Endothelial cell of umbilical vein (primary cell): ENCODE data around the gene SLC25A19. TPM values are rescaled to one million over a fixed set of nuclear protein-coding genes. Genes with fewer than 3 reads are reported as not detected.
"Not testable (repeated sequence)": the region's sequence is repeated elsewhere in the genome, so short reads cannot be mapped to it uniquely, and the experiment has no call there.

ENCODE experiments used
- BruUV-seq: library from RNA; stranded (reverse); fragments of 400-500 nt; replicated peaks from 2 replicates; lab custom pipeline; 2021; lab: Mats Ljungman, UMichigan
- CTCF ChIA-PET: fragments of 300-600, 350-600 bp; sonication (Branson Sonifier 250); formaldehyde crosslinking; loops from one replicate; lab custom pipeline; 2021; ENCODE audit warnings: antibody characterized with exemption, inconsistent platforms; lab: Charles Lee
- POLR2A ChIA-PET: fragments of 300-600, 350-600 bp; sonication (Branson Sonifier 250); formaldehyde crosslinking; loops from one replicate; lab custom pipeline; 2021; ENCODE audit warnings: antibody characterized with exemption, inconsistent platforms; lab: Charles Lee
- DNase-seq: peaks from one replicate; pipeline ENCODE4 v3.0.0-alpha.2; 2011; ENCODE audit warnings: low read depth, low spot score
- FAIRE-seq: peaks from 2 replicates; lab custom pipeline; 2011; peaks lifted over from hg19 to GRCh38; lab: Jason Lieb, UNC
- H2AFZ ChIP-seq: 2 replicates; pipeline ENCODE4 v1.6.0; 2012; ENCODE audit warnings: low read depth, low read length, control low read depth, inconsistent platforms
- H3K27ac ChIP-seq: 2 replicates; pipeline ENCODE4 v1.5.1; 2011; ENCODE audit warnings: low read depth, mild to moderate bottlenecking, control low read depth, low read length, moderate library complexity; ENCODE audit not compliant: insufficient read depth
- H3K27me3 ChIP-seq, 2 experiments: 2 replicates each; pipeline versions ENCODE4 v1.6.0 to v1.6.1; 2011; ENCODE audit warnings: low read length in 2 of 2, mixed read lengths in 1 of 2; ENCODE audit not compliant: control insufficient read depth in 2 of 2, insufficient read depth in 2 of 2
- H3K36me3 ChIP-seq, 2 experiments: 2 replicates in 1 of 2; 3 replicates in 1 of 2; pipeline ENCODE4 v1.5.1; 2011; ENCODE audit warnings: low read length in 2 of 2, mild to moderate bottlenecking in 1 of 2, moderate library complexity in 1 of 2; ENCODE audit not compliant: control insufficient read depth in 2 of 2, insufficient read depth in 2 of 2; ENCODE audit errors: extremely low read depth in 1 of 2
- H3K4me1 ChIP-seq: 3 replicates; pipeline ENCODE4 v1.5.1; 2011; ENCODE audit warnings: mild to moderate bottlenecking, low read length; ENCODE audit not compliant: control insufficient read depth, insufficient read depth; ENCODE audit errors: extremely low read depth
- H3K4me2 ChIP-seq: 2 replicates; pipeline ENCODE4 v1.6.1; 2011; ENCODE audit warnings: low read length, control low read depth, mixed read lengths; ENCODE audit not compliant: insufficient read depth
- H3K4me3 ChIP-seq, 3 experiments: fragments of 200-600 bp in 1 of 3; sonication (generic), shearing (Covaris generic) in 1 of 3; replicated peaks in 1 of 3; 2 replicates each; pipeline ENCODE4 v1.5.1; 2011 to 2016; ENCODE audit warnings: control low read depth in 3 of 3, low read length in 3 of 3, mild to moderate bottlenecking in 2 of 3, inconsistent platforms in 1 of 3, low read depth in 1 of 3, moderate library complexity in 1 of 3; ENCODE audit not compliant: insufficient read depth in 1 of 3
- H3K79me2 ChIP-seq: 2 replicates; pipeline ENCODE4 v1.6.0; 2012; ENCODE audit warnings: low read length, inconsistent platforms; ENCODE audit not compliant: control insufficient read depth, insufficient read depth
- H3K9ac ChIP-seq: replicated peaks from 2 replicates; pipeline ENCODE3; 2011; ENCODE audit warnings: low read length, control low read depth; ENCODE audit not compliant: insufficient read depth; ENCODE audit errors: extremely low read depth
- H3K9me1 ChIP-seq: replicated peaks from 3 replicates; pipeline ENCODE4 v1.6.0; 2011; ENCODE audit warnings: mild to moderate bottlenecking, low read length; ENCODE audit not compliant: control insufficient read depth, insufficient read depth; ENCODE audit errors: extremely low read depth
- H3K9me3 ChIP-seq: replicated peaks from 2 replicates; pipeline ENCODE4 v1.5.1; 2012; ENCODE audit warnings: low read length, inconsistent platforms; ENCODE audit not compliant: control insufficient read depth, insufficient read depth
- H4K20me1 ChIP-seq: replicated peaks from 2 replicates; pipeline ENCODE3; 2011; ENCODE audit warnings: mild to moderate bottlenecking, low read length; ENCODE audit not compliant: control insufficient read depth, insufficient read depth; ENCODE audit errors: extremely low read depth
- EZH2 ChIP-seq: IDR thresholded peaks from 2 replicates; pipeline ENCODE4 v1.6.1; 2012; ENCODE audit warnings: borderline replicate concordance, low read depth, mild to moderate bottlenecking, moderate library complexity, low read length, inconsistent platforms; ENCODE audit not compliant: severe bottlenecking
- FOS ChIP-seq: IDR thresholded peaks from 2 replicates; pipeline ENCODE4 v1.6.1; 2011; ENCODE audit warnings: mild to moderate bottlenecking, low read length, moderate library complexity, borderline replicate concordance; ENCODE audit not compliant: insufficient read depth
- GATA2 ChIP-seq: IDR thresholded peaks from 2 replicates; pipeline ENCODE4 v1.7.0; 2011; ENCODE audit warnings: low read depth, mild to moderate bottlenecking, moderate library complexity, mixed read lengths, low read length; ENCODE audit not compliant: insufficient read length, insufficient read depth
- JUN ChIP-seq: IDR thresholded peaks from 2 replicates; pipeline ENCODE4 v1.6.1; 2011; ENCODE audit warnings: borderline replicate concordance, low read depth; ENCODE audit not compliant: insufficient read length, insufficient read depth
- MYC ChIP-seq: IDR thresholded peaks from one replicate; pipeline ENCODE4 v1.6.1; 2011; ENCODE audit warnings: mild to moderate bottlenecking, low read depth, low read length
- POLR2A ChIP-seq: IDR thresholded peaks from 2 replicates; pipeline ENCODE4 v1.6.1; 2012; ENCODE audit warnings: low read depth, mild to moderate bottlenecking, control low read depth, low read length
- POLR2AphosphoS5 ChIP-seq: IDR thresholded peaks from 2 replicates; pipeline ENCODE4 v1.6.1; 2012; ENCODE audit warnings: low read depth, mild to moderate bottlenecking, control low read depth, low read length, moderate library complexity; ENCODE audit not compliant: insufficient read depth
- dilution Hi-C: fragments of 300-500 bp; cut with MboI; formaldehyde crosslinking; loops from one replicate; pipeline ENCODE4 v1.15.0; 2019; ENCODE audit warnings: low sequenced_read_pairs; ENCODE audit not compliant: extremely low pct_ligation_motif_present
- intact Hi-C: fragments of 100-400 bp; cut with micrococcal nuclease; formaldehyde crosslinking; loops from one replicate; pipeline ENCODE4 v1.10.0; 2022
- polyA plus RNA-seq, 4 experiments: library from polyadenylated mRNA; depleted of rRNA in 3 of 4; stranded (reverse) in 3 of 4; unstranded in 1 of 4; fragments of >200 nt; gene quantifications; 2 replicates each; pipeline versions ENCODE4 v1.2.1 to v1.2.3, GENCODE V29; 2011 to 2012; ENCODE audit warnings: missing spikeins in 1 of 4
- total RNA-seq: library from RNA; stranded (reverse); gene quantifications from 2 replicates; pipeline ENCODE4 v1.2.3, GENCODE V29; 2021
- TF ChIP-seq, protein P1 (sequence below): IDR thresholded peaks from 2 replicates; pipeline ENCODE4 v1.6.1; 2011; ENCODE audit not compliant: insufficient read depth, insufficient read length
- TF ChIP-seq, protein P2 (sequence below), 2 donors: IDR thresholded peaks; 1 replicate in 1 of 2; 2 replicates in 1 of 2; pipeline ENCODE4 v1.5.1; 2011; ENCODE audit warnings: low read length in 2 of 2, mild to moderate bottlenecking in 2 of 2, moderate library complexity in 2 of 2, control low read depth in 1 of 2, inconsistent platforms in 1 of 2, low read depth in 1 of 2; ENCODE audit not compliant: insufficient read depth in 1 of 2; ENCODE audit errors: extremely low read depth in 1 of 2

Gene SLC25A19
- total and polyA plus RNA-seq, 2 donors (not counting 3 experiments of a cell fraction or from before 2014, with no cell fraction given), result 20.6 to 20.9 TPM

DNA sequence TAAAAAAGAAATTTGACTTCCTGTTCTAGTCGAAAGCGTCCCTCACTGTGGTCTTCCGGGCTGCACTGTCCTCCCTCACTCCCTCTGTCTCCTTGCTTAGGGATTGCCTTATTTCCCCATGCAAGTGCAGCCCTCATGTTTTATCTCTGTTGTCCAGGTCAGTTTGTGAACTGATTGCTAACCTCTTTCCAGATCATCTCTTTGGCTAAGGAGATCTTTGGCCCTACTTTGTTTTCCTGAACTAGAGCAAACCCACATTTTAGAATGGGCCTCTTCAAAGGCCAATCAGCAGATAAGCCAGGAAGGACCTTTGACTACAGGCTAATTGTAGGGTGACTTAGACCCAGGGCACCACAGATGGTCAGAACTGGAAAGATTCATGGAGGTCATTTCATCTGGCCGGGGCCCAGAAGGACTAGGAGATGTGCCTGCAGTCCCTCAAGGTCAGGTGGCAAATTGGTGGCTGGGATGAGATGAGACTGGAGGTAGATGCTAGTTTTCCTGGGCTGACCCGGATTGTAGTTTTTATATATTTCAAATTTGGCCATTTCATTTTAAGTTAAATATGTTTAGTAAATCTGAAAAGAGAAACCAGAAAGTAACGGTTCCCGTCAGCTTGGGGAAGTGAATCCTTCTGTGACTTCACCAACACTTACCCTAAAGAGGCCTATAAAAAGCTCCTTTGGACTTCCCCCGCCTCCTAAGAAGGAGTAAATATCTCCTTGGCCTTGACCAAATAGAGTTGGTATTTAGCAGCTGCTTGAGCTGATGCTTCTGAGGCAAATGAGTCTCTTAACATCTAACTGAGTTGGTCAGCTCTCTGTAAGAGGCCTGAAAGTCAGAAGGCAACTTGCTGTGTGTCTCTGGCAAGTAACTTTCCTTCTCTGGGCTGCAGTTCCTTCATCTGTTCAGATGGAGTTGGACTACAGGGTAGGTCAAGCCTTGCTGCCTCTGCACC is 6.2 kb upstream of the SLC25A19 start:
- Histone ChIP-seq H3K9me1 (no peaks in the 10 kb centered on the region), H3K4me3 (no peak overlapping the region), H3K9me3 (no peaks in the 10 kb centered on the region), H3K36me3 (no peaks in the 10 kb centered on the region), H4K20me1 (no peaks in the 10 kb centered on the region), H3K27me3 (no peaks in the 10 kb centered on the region), H3K4me1 (no peaks in the 10 kb centered on the region), H3K9ac (no peak overlapping the region), H3K79me2 (no peaks in the 10 kb centered on the region), H2AFZ (no peak overlapping the region), H3K4me2 (no peak overlapping the region), H3K27ac (no peak overlapping the region)
- dilution Hi-C loops (no loop called here), intact Hi-C loops (no loop called here)
- TF ChIP-seq, protein P1, sequence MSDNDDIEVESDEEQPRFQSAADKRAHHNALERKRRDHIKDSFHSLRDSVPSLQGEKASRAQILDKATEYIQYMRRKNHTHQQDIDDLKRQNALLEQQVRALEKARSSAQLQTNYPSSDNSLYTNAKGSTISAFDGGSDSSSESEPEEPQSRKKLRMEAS, result no peak
- TF ChIP-seq MYC, result no peak
- no peak for TF ChIP-seq GATA2
- no peak for TF ChIP-seq POLR2AphosphoS5
- TF ChIP-seq, protein P2, sequence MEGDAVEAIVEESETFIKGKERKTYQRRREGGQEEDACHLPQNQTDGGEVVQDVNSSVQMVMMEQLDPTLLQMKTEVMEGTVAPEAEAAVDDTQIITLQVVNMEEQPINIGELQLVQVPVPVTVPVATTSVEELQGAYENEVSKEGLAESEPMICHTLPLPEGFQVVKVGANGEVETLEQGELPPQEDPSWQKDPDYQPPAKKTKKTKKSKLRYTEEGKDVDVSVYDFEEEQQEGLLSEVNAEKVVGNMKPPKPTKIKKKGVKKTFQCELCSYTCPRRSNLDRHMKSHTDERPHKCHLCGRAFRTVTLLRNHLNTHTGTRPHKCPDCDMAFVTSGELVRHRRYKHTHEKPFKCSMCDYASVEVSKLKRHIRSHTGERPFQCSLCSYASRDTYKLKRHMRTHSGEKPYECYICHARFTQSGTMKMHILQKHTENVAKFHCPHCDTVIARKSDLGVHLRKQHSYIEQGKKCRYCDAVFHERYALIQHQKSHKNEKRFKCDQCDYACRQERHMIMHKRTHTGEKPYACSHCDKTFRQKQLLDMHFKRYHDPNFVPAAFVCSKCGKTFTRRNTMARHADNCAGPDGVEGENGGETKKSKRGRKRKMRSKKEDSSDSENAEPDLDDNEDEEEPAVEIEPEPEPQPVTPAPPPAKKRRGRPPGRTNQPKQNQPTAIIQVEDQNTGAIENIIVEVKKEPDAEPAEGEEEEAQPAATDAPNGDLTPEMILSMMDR (IDR thresholded peaks at IDR 0.05; ENCODE audit: extremely low read depth in 1 of 2, insufficient read depth in 1 of 2, low read depth in 1 of 2, low read length in 2 of 2), result no peak
- TF ChIP-seq FOS, result no peak
- TF ChIP-seq POLR2A, result no peak
- TF ChIP-seq JUN, result no peak
- TF ChIP-seq EZH2, result no peak
- DNase-seq (no peak), FAIRE-seq (no peak)
- POLR2A ChIA-PET, result no interaction called here
- CTCF ChIA-PET, result interaction anchor here (1.4 kb wide), 1 partner anchor 18 kb away, joined by 3 read pairs; no protein-coding TSS in a partner anchor
- no TSS peak for BruUV-seq

DNA sequence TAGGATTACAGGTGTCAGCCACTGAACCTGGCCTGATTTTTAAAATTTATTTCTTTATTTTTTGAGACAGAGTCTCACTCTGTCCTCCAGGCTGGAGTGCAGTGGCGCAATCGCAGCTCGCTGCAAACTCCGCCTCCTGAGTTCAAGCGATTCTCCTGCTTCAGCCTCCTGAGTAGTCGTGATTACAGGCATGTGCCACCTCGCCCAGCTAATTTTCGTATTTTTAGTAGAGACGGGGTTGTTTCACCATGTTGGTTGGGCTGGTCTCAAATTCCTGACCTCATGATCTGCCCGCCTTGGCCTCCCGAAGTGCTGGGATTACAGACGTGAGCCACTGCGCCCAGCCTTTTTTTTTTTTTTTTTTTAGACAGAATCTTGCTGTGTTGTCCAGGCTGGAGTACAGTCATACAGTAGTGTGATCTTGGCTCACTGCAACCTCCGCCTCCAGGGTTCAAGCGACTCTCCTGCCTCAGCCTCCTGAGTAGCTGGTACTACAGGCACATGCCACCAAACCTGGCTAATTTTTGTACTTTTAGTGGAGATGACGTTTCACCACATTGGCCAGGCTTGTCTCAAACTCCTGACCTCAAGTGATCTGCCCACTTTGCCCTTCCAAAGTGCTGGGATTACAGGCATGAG is 3.7 kb upstream of the SLC25A19 start:
- H3K4me2 ChIP-seq, dilution Hi-C loops, FAIRE-seq, H3K9me3 ChIP-seq, intact Hi-C loops, H3K79me2 ChIP-seq, H3K9ac ChIP-seq, H4K20me1 ChIP-seq, H3K9me1 ChIP-seq, H2AFZ ChIP-seq, H3K27me3 ChIP-seq, H3K27ac ChIP-seq, H3K4me3 ChIP-seq, H3K4me1 ChIP-seq, H3K36me3 ChIP-seq, DNase-seq, BruUV-seq: not testable (repeated sequence)
- ChIA-PET CTCF (interaction anchor here (1.1 to 1.9 kb wide), 3 partner anchors 22 to 119 kb away, joined by 5 to 10 read pairs (median 5); partner anchors contain the start of gene MIF4GD), POLR2A (interaction anchor here (0.7 kb wide), 1 partner anchor 354 kb away, joined by 3 read pairs; no protein-coding TSS in a partner anchor)
